ACHN (cell line): ENCODE data around the gene PPIE.

Experiments used
- DNase-seq: peaks from one replicate; pipeline ENCODE4 v3.0.0-alpha.2; 2015
- in situ Hi-C: cut with HindIII; loops from 2 replicates; pipeline ENCODE4 v1.10.0; 2017; ENCODE audit warnings: low sequenced_read_pairs, low pct_ligation_motif_present, low pct_unique_long_range_greater_than_20kb

The PPIE gene

GRCh38 chr1:39713557-39713956, 25.1 kb upstream of the PPIE start:
- in situ Hi-C loops: no loop called here
- DNase-seq: no peak

GRCh38 chr1:39717809-39718208, 20.9 kb upstream of the PPIE start:
- in situ Hi-C loops: no loop called here
- no peak for DNase-seq

GRCh38 chr1:39720094-39720999, 18.3 kb upstream of the PPIE start:
- in situ Hi-C loops: no loop called here
- DNase-seq: peak; percentile 60

- in situ Hi-C loops: no loop called here
- no peak for DNase-seq
Observed at GRCh38 chr1:39721664-39722063, 17.0 kb upstream of the PPIE start.

- in situ Hi-C loops: no loop called here
- no peak for DNase-seq
Observed at GRCh38 chr1:39722495-39722894, 16.2 kb upstream of the PPIE start.

GRCh38 chr1:39726600-39726999, 12.1 kb upstream of the PPIE start:
- in situ Hi-C loops: no loop called here
- no peak for DNase-seq

- in situ Hi-C loops: no loop called here
- DNase-seq: no peak
Observed at GRCh38 chr1:39727221-39727931, 11.3 kb upstream of the PPIE start.

- no peak for DNase-seq
- in situ Hi-C loops: no loop called here
Observed at GRCh38 chr1:39727932-39728317, 10.8 kb upstream of the PPIE start.

GRCh38 chr1:39729030-39729429, 9.7 kb upstream of the PPIE start:
- DNase-seq: no peak
- in situ Hi-C loops: no loop called here

GRCh38 chr1:39729842-39730241, 8.8 kb upstream of the PPIE start:
- in situ Hi-C loops: no loop called here
- DNase-seq: no peak

GRCh38 chr1:39732730-39733129, 6.0 kb upstream of the PPIE start:
- in situ Hi-C loops: no loop called here
- no peak for DNase-seq

GRCh38 chr1:39733161-39733560, 5.5 kb upstream of the PPIE start:
- in situ Hi-C loops: no loop called here
- DNase-seq: no peak

- no peak for DNase-seq
- in situ Hi-C loops: no loop called here
Observed at GRCh38 chr1:39735731-39736130, 3.0 kb upstream of the PPIE start.

- DNase-seq: no peak
Observed at GRCh38 chr1:39737546-39738169, 1.0 kb upstream of the PPIE start.

GRCh38 chr1:39745016-39745670, 6.5 kb downstream of the PPIE start:
- in situ Hi-C loops: no loop called here
- no peak for DNase-seq

More at GRCh38 chr1:39737546-39738169, 1.0 kb upstream of the PPIE start:
- in situ Hi-C loops: no loop called here

- no peak for DNase-seq
- in situ Hi-C loops: no loop called here
Observed at GRCh38 chr1:39751595-39751994, 12.9 kb downstream of the PPIE start.

- in situ Hi-C loops: no loop called here
- no peak for DNase-seq
Observed at GRCh38 chr1:39752703-39753102, 14.0 kb downstream of the PPIE start.

GRCh38 chr1:39753132-39754025, 14.7 kb downstream of the PPIE start:
- DNase-seq: no peak
- in situ Hi-C loops: no loop called here
